Loucy (cell line): Measurements from ENCODE around the gene PSPH.
"Not testable (repeated sequence)": the region's sequence is repeated elsewhere in the genome, so short reads cannot be mapped to it uniquely, and the experiment has no call there.

ENCODE experiments used
- H2AFZ ChIP-seq: fragments of 200-600 bp; sonication (generic); 2 replicates; pipeline ENCODE4 v1.6.0; 2016; ENCODE audit warnings: antibody characterized with exemption, mild to moderate bottlenecking, low read length, moderate library complexity
- H3F3A ChIP-seq: fragments of 200-600 bp; 2 replicates; pipeline ENCODE4 v1.6.0; 2016; ENCODE audit warnings: antibody characterized with exemption, low read depth, mild to moderate bottlenecking
- H3K27me3 ChIP-seq: fragments of 200-600 bp; sonication (generic); 2 replicates; pipeline ENCODE4 v1.6.1; 2014; ENCODE audit warnings: low read length, mild to moderate bottlenecking; ENCODE audit not compliant: insufficient read depth, poor library complexity, severe bottlenecking
- H3K36me3 ChIP-seq: fragments of 200-600 bp; sonication (generic); 2 replicates; pipeline ENCODE4 v1.6.1; 2016; ENCODE audit warnings: low read length; ENCODE audit not compliant: insufficient read depth
- H3K4me1 ChIP-seq: fragments of 200-600 bp; sonication (generic); 2 replicates; pipeline ENCODE4 v1.5.1; 2014; ENCODE audit warnings: low read length, mild to moderate bottlenecking; ENCODE audit not compliant: insufficient read depth, poor library complexity, severe bottlenecking
- H3K4me2 ChIP-seq: fragments of 200-600 bp; sonication (generic); 2 replicates; pipeline ENCODE4 v1.6.0; 2014; ENCODE audit warnings: antibody characterized with exemption, low read length, low read depth, mild to moderate bottlenecking; ENCODE audit not compliant: poor library complexity, severe bottlenecking
- H3K4me3 ChIP-seq: fragments of 200-600 bp; sonication (generic); 2 replicates; pipeline ENCODE4 v1.5.1; 2014; ENCODE audit warnings: low read length, mild to moderate bottlenecking, mixed read lengths; ENCODE audit not compliant: poor library complexity, severe bottlenecking
- H3K79me2 ChIP-seq: fragments of 200-600 bp; sonication (generic); 2 replicates; pipeline ENCODE4 v1.6.1; 2014; ENCODE audit warnings: low read length; ENCODE audit not compliant: insufficient read depth
- H3K9ac ChIP-seq: fragments of 200-600 bp; sonication (generic); 2 replicates; pipeline ENCODE4 v1.6.0; 2014; ENCODE audit warnings: mild to moderate bottlenecking, low read depth, low read length, moderate library complexity; ENCODE audit not compliant: poor library complexity, severe bottlenecking
- H3K9me2 ChIP-seq: fragments of 200-600 bp; sonication (generic); replicated peaks from 2 replicates; pipeline ENCODE4 v1.6.1; 2016; ENCODE audit warnings: low read depth, low read length, mixed read lengths
- H3K9me3 ChIP-seq: fragments of 200-600 bp; sonication (generic); 2 replicates; pipeline ENCODE4 v1.6.1; 2014; ENCODE audit warnings: mild to moderate bottlenecking, antibody characterized with exemption, low read length, low read depth; ENCODE audit not compliant: insufficient read depth
- H4K20me1 ChIP-seq: fragments of 200-600 bp; sonication (generic); 2 replicates; pipeline ENCODE4 v1.6.0; 2014; ENCODE audit warnings: antibody characterized with exemption, low read length, mild to moderate bottlenecking; ENCODE audit not compliant: insufficient read depth, poor library complexity, severe bottlenecking
- EZH2phosphoT487 ChIP-seq: fragments of 200-600 bp; IDR thresholded peaks from 2 replicates; pipeline ENCODE4 v1.6.1; 2018; ENCODE audit warnings: antibody characterized with exemption, mild to moderate bottlenecking, moderate library complexity, borderline replicate concordance
- TF ChIP-seq, protein P1 (sequence below): fragments of 200-600 bp; sonication (generic); conservative IDR thresholded peaks from 2 replicates; pipeline ENCODE4 v1.5.1; 2014; ENCODE audit warnings: mild to moderate bottlenecking, antibody characterized with exemption, low read length

PSPH gene

DNA sequence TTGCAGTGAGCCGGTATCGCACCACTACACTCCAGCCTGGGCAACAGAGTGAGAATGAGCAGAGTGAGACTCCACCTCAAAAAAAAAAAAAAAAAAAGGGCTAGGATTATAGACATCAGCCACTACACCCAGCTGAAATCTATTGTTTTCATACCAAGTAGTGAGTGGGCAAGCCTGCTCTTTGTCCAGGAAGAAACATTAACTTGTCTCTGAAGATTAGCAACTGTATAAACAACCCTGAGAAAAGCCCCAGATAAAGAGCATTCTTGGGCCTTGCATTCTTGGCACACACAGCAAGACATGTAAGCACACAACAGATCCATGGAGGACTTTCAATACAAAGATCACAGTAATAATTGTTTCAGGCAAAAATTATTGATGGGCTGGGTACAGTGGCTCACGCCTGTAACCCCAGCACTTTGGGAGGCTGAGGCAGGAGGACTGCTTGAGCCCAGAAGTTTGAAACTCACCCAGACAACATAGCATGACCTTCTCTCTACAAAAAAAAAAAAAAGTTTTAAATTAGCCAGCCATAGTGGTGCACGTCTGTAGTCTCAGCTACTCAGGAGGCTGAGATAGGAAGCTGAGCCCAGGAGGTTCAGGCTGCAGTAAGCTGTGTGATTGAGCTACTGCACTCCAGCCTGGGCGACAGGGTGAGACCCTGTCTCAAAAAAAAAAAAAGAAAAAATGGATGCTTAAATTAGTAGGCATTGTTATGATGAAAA lies 4.4 kb downstream of the PSPH start:
- Histone ChIP-seq H3K9me3 (no peaks in the 10 kb centered on the region), H3K4me1 (peaks cover 9% of the 10 kb centered on the region), H3K27me3 (peaks cover under 1% of the 10 kb centered on the region), H2AFZ (no peak overlapping the region), H3K9me2 (no peaks in the 10 kb centered on the region), H3K79me2 (peaks cover 20% of the 10 kb centered on the region), H3K9ac (no peak overlapping the region), H3K4me2 (no peak overlapping the region), H4K20me1 (peaks cover 2% of the 10 kb centered on the region), H3K4me3 (no peak overlapping the region), H3F3A (no peaks in the 10 kb centered on the region), H3K36me3 (no peaks in the 10 kb centered on the region)
- TF ChIP-seq EZH2phosphoT487, result no peak
- TF ChIP-seq, protein P1, sequence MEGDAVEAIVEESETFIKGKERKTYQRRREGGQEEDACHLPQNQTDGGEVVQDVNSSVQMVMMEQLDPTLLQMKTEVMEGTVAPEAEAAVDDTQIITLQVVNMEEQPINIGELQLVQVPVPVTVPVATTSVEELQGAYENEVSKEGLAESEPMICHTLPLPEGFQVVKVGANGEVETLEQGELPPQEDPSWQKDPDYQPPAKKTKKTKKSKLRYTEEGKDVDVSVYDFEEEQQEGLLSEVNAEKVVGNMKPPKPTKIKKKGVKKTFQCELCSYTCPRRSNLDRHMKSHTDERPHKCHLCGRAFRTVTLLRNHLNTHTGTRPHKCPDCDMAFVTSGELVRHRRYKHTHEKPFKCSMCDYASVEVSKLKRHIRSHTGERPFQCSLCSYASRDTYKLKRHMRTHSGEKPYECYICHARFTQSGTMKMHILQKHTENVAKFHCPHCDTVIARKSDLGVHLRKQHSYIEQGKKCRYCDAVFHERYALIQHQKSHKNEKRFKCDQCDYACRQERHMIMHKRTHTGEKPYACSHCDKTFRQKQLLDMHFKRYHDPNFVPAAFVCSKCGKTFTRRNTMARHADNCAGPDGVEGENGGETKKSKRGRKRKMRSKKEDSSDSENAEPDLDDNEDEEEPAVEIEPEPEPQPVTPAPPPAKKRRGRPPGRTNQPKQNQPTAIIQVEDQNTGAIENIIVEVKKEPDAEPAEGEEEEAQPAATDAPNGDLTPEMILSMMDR, result no peak

DNA sequence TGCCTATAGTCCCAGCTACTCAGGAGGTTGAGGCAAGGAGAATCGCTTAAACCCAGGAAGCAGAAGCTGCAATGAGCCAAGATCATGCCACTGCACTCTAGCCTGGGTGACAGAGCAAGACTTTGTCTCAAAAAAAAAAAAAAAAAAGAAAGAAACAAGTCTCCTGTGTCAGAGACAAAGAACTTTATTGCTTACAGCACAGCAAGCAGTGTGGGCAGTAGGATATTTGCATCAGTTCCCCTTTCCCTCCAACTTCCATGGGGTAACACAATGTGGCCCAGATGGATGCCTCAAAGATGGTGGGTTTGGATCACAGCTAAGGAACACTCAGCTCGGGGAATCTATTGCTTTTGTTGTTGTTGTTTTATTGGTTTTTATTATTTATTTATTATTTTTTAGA lies 5.5 kb downstream of the PSPH start:
- H3K4me1 ChIP-seq, H3K9me2 ChIP-seq, H3K36me3 ChIP-seq, H3K4me2 ChIP-seq, H3F3A ChIP-seq, H3K9me3 ChIP-seq, H3K9ac ChIP-seq, H3K4me3 ChIP-seq, H4K20me1 ChIP-seq, H2AFZ ChIP-seq, H3K27me3 ChIP-seq: not testable (repeated sequence)
- peaks cover 10% of the 10 kb centered on the region for H3K79me2 ChIP-seq

DNA sequence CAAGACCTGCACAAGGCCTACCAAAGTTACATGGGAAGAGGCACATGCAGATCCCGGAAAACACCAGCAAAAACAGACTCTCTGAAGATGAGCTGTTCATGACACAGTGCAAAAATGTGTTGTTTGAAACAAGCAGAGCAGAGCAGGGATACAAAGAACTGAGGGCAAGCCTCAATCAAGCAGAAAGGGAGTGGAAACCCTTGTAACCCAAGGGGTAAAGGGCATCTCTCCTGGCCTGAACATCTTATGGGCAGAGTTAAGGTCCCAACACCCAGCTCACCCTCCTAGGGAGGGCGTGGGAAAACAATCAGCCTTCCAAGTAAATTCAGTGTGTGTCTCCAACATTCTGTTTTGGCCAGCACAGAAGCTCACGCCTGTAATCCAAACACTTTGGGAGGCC lies 10.5 kb downstream of the PSPH start:
- H4K20me1 ChIP-seq, result no peaks in the 10 kb centered on the region
- no peak overlapping the region for H3K4me3 ChIP-seq

More for the DNA sequence above, 10.5 kb downstream of the PSPH start:
- Histone ChIP-seq H3K9me2 (no peaks in the 10 kb centered on the region), H3K4me1 (no peaks in the 10 kb centered on the region), H2AFZ (no peak overlapping the region), H3F3A (no peaks in the 10 kb centered on the region), H3K36me3 (no peaks in the 10 kb centered on the region), H3K27me3 (no peaks in the 10 kb centered on the region), H3K9ac (no peak overlapping the region), H3K79me2 (no peaks in the 10 kb centered on the region), H3K4me2 (no peak overlapping the region), H3K9me3 (no peaks in the 10 kb centered on the region)
- TF ChIP-seq EZH2phosphoT487, result no peak
- TF ChIP-seq, protein P1, result no peak
